SK-N-SH (cell line): ENCODE data around the gene ENKD1.

Source experiments
- CHD2 ChIP-seq: fragments of 150-350 bp; IDR thresholded peaks from 2 replicates; pipeline ENCODE4 v1.6.1; 2018; ENCODE audit warnings: low read length; ENCODE audit not compliant: partially characterized antibody
- EZH2phosphoT487 ChIP-seq: fragments of 200-600 bp; sonication (generic); IDR thresholded peaks from 2 replicates; pipeline ENCODE4 v1.6.1; 2017; ENCODE audit warnings: low read depth, mixed run types, mild to moderate bottlenecking, antibody characterized with exemption, moderate library complexity, borderline replicate concordance
- JUND ChIP-seq: IDR thresholded peaks from 2 replicates; pipeline ENCODE4 v1.4.0; 2012
- MEF2A ChIP-seq: IDR thresholded peaks from 2 replicates; pipeline ENCODE4 v1.4.0; 2012; ENCODE audit warnings: low read depth, borderline replicate concordance
- MXI1 ChIP-seq: IDR thresholded peaks from 2 replicates; pipeline ENCODE4 v1.6.1; 2012; ENCODE audit warnings: mild to moderate bottlenecking, low read depth, low read length, improper control_type of control experiment
- NRF1 ChIP-seq: IDR thresholded peaks from 2 replicates; pipeline ENCODE4 v1.6.1; 2012; ENCODE audit warnings: low read depth, mild to moderate bottlenecking, low read length
- POLR2AphosphoS5 ChIP-seq: IDR thresholded peaks from 2 replicates; pipeline ENCODE4 v1.6.1; 2012; ENCODE audit warnings: low read depth, low read length
- RFX5 ChIP-seq: IDR thresholded peaks from 2 replicates; pipeline ENCODE4 v1.6.1; 2012; ENCODE audit warnings: mild to moderate bottlenecking, improper control_type of control experiment, low read length
- SMC3 ChIP-seq: IDR thresholded peaks from 2 replicates; pipeline ENCODE4 v1.6.1; 2012; ENCODE audit warnings: low read depth, low read length, improper control_type of control experiment
- TF ChIP-seq, protein P1 (sequence below): fragments of 200-600 bp; sonication (generic); IDR thresholded peaks from 2 replicates; pipeline ENCODE4 v1.6.1; 2017; ENCODE audit warnings: antibody characterized with exemption, mild to moderate bottlenecking, moderate library complexity
- TF ChIP-seq, protein P2 (sequence below): IDR thresholded peaks from 2 replicates; pipeline ENCODE4 v1.4.0; 2012; ENCODE audit warnings: low read depth
- TF ChIP-seq, protein P3 (sequence below): IDR thresholded peaks from 2 replicates; pipeline ENCODE4 v1.6.1; 2012; ENCODE audit warnings: mild to moderate bottlenecking, low read depth, low read length, moderate library complexity
- TF ChIP-seq, protein P4 (sequence below): fragments of 150-350 bp; IDR thresholded peaks from 2 replicates; pipeline ENCODE4 v1.6.1; 2016; ENCODE audit warnings: mild to moderate bottlenecking, low read depth, low read length
- TF ChIP-seq, protein P5 (sequence below): fragments of 150-350 bp; IDR thresholded peaks from 2 replicates; pipeline ENCODE4 v1.6.1; 2017; ENCODE audit warnings: antibody characterized with exemption, low read length, low read depth, borderline replicate concordance

DNA sequence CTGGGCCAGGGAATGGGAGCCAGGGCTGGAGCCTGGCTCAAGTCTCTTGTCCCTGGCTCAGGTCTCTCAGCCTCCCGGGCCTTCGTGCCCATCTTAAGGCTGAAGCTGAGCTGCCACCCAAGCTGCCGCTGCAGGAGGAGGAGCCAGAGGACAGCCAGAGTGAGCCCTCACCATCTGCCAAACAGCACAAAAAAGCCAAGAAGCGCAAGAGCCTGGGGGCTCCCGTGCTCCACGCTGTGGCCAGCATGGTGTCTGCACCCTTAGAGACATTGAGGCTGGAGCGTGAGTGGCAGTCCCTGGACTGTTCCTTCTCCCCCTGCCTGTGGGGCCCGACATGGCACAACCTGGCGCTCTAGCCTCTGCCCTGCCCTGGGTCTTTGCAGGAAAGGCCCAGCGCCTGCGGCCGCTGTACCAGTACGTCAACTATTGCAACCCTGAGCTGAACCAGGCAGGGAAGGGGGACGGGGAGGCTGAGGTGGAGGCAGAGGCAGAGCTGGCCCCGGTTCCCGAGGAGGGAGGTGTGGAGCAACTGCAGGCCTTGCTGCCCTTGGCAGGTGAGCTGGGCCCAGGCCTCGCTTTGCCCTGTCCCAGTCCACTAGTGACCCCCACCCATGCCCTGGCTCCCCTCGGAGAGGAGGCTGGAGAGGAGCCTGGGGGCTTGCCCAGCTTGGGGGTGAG, 1.4 kb upstream of the ENKD1 start:
- TF ChIP-seq JUND, result no peak
- TF ChIP-seq POLR2AphosphoS5, result no peak; the same call in 1 of the 2 replicates
- TF ChIP-seq, protein P1, sequence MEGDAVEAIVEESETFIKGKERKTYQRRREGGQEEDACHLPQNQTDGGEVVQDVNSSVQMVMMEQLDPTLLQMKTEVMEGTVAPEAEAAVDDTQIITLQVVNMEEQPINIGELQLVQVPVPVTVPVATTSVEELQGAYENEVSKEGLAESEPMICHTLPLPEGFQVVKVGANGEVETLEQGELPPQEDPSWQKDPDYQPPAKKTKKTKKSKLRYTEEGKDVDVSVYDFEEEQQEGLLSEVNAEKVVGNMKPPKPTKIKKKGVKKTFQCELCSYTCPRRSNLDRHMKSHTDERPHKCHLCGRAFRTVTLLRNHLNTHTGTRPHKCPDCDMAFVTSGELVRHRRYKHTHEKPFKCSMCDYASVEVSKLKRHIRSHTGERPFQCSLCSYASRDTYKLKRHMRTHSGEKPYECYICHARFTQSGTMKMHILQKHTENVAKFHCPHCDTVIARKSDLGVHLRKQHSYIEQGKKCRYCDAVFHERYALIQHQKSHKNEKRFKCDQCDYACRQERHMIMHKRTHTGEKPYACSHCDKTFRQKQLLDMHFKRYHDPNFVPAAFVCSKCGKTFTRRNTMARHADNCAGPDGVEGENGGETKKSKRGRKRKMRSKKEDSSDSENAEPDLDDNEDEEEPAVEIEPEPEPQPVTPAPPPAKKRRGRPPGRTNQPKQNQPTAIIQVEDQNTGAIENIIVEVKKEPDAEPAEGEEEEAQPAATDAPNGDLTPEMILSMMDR, result peak; percentile 82
- TF ChIP-seq, protein P2, sequence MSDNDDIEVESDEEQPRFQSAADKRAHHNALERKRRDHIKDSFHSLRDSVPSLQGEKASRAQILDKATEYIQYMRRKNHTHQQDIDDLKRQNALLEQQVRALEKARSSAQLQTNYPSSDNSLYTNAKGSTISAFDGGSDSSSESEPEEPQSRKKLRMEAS, result 0 out of 2 replicates have a peak, but pooled peaks have one; percentile 75
- TF ChIP-seq, protein P3, sequence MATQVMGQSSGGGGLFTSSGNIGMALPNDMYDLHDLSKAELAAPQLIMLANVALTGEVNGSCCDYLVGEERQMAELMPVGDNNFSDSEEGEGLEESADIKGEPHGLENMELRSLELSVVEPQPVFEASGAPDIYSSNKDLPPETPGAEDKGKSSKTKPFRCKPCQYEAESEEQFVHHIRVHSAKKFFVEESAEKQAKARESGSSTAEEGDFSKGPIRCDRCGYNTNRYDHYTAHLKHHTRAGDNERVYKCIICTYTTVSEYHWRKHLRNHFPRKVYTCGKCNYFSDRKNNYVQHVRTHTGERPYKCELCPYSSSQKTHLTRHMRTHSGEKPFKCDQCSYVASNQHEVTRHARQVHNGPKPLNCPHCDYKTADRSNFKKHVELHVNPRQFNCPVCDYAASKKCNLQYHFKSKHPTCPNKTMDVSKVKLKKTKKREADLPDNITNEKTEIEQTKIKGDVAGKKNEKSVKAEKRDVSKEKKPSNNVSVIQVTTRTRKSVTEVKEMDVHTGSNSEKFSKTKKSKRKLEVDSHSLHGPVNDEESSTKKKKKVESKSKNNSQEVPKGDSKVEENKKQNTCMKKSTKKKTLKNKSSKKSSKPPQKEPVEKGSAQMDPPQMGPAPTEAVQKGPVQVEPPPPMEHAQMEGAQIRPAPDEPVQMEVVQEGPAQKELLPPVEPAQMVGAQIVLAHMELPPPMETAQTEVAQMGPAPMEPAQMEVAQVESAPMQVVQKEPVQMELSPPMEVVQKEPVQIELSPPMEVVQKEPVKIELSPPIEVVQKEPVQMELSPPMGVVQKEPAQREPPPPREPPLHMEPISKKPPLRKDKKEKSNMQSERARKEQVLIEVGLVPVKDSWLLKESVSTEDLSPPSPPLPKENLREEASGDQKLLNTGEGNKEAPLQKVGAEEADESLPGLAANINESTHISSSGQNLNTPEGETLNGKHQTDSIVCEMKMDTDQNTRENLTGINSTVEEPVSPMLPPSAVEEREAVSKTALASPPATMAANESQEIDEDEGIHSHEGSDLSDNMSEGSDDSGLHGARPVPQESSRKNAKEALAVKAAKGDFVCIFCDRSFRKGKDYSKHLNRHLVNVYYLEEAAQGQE, result no peak
- no peak for TF ChIP-seq RFX5
- TF ChIP-seq MEF2A, result no peak
- TF ChIP-seq, protein P4, sequence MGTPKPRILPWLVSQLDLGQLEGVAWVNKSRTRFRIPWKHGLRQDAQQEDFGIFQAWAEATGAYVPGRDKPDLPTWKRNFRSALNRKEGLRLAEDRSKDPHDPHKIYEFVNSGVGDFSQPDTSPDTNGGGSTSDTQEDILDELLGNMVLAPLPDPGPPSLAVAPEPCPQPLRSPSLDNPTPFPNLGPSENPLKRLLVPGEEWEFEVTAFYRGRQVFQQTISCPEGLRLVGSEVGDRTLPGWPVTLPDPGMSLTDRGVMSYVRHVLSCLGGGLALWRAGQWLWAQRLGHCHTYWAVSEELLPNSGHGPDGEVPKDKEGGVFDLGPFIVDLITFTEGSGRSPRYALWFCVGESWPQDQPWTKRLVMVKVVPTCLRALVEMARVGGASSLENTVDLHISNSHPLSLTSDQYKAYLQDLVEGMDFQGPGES, result no peak
- TF ChIP-seq, protein P5, sequence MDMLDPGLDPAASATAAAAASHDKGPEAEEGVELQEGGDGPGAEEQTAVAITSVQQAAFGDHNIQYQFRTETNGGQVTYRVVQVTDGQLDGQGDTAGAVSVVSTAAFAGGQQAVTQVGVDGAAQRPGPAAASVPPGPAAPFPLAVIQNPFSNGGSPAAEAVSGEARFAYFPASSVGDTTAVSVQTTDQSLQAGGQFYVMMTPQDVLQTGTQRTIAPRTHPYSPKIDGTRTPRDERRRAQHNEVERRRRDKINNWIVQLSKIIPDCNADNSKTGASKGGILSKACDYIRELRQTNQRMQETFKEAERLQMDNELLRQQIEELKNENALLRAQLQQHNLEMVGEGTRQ, result no peak
- TF ChIP-seq EZH2phosphoT487, result no peak
- TF ChIP-seq SMC3, result peak; percentile 94
- TF ChIP-seq NRF1, result no peak
- TF ChIP-seq MXI1, result peak; percentile 70
- TF ChIP-seq CHD2, result peak; percentile 51
